ENCODE measurements around the gene NR1H2. TPM values are rescaled to one million over a fixed set of nuclear protein-coding genes. Genes with fewer than 3 reads are reported as not detected.
"Not testable (repeated sequence)": the region's sequence is repeated elsewhere in the genome, so short reads cannot be mapped to it uniquely, and the experiment has no call there.

NR1H2 gene
- total and polyA plus RNA-seq, 10 donors = 53.1 to 96.0 (median 74.0) TPM

GRCh38 chr19:50328224-50328872, 47.9 kb upstream of the NR1H2 start:
- Histone ChIP-seq H3K36me3 (peaks cover 0 to 4% (median 0%) of the 10 kb centered on the region in 6 donors), H3K9me3 (peaks cover 0 to 29% (median 0%) of the 10 kb centered on the region in 8 donors), H3K27ac (peak overlapping the region in 3 of 8 donors; percentile 26 to 87 (median 26)), H3K4me3 (peak overlapping the region in 7 of 8 donors; percentile 16 to 75 (median 32)), H3K4me1 (peaks cover 6 to 77% (median 55%) of the 10 kb centered on the region in 6 donors), H3K27me3 (replicated peaks in 1 of 7) (peaks cover 0 to 83% (median 59%) of the 10 kb centered on the region in 7 donors)
- DNase-seq = peak; percentile 86
- TF ChIP-seq POLR2A (IDR thresholded peaks at IDR 0.05) (no peak), POLR2AphosphoS5 (IDR thresholded peaks at IDR 0.05) (no peak), CTCF (IDR thresholded peaks at IDR 0.05 in 8 of 11, conservative IDR thresholded peaks at IDR 0.05 in 3 of 11) (no peak)
- intact Hi-C loops (cut with DNase I; ENCODE audit: low total_unique reads) = no loop called here
- 1 to 8% (median 4%) methylated on average over 27 to 104 of the region's 104 CpGs for WGBS, 5 donors

GRCh38 chr19:50328873-50329145, 47.4 kb upstream of the NR1H2 start:
- Histone ChIP-seq H3K27me3 (replicated peaks in 1 of 7) (peaks cover 0 to 88% (median 60%) of the 10 kb centered on the region in 7 donors), H3K9me3 (peaks cover 0 to 29% (median 0%) of the 10 kb centered on the region in 8 donors), H3K4me1 (peaks cover 6 to 82% (median 60%) of the 10 kb centered on the region in 6 donors), H3K4me3 (peak overlapping the region in 4 of 8 donors; percentile 32 to 75 (median 40)), H3K36me3 (no peaks in the 10 kb centered on the region), H3K27ac (peak overlapping the region in 1 of 8 donors; percentile 87)
- TF ChIP-seq POLR2AphosphoS5 (IDR thresholded peaks at IDR 0.05) (peak; percentile 13 to 57 (median 53)), POLR2A (IDR thresholded peaks at IDR 0.05) (no peak), CTCF (IDR thresholded peaks at IDR 0.05 in 8 of 11, conservative IDR thresholded peaks at IDR 0.05 in 3 of 11) (peak in 1 of 11 experiments; percentile 35)
- DNase-seq = no peak
- intact Hi-C loops (cut with DNase I; ENCODE audit: low total_unique reads) = no loop called here
- 1 to 19% (median 2%) methylated on average over 5 to 40 of the region's 40 CpGs for WGBS, 5 donors

- Histone ChIP-seq H3K27me3 (replicated peaks in 1 of 7) (peaks cover 0 to 93% (median 60%) of the 10 kb centered on the region in 7 donors), H3K36me3 (peaks cover 0 to 2% (median 0%) of the 10 kb centered on the region in 6 donors), H3K4me3 (peak within 1 kb of the TSS in 7 of 8 donors; percentile 23 to 75 (median 32)), H3K9me3 (peaks cover 0 to 29% (median 0%) of the 10 kb centered on the region in 8 donors), H3K4me1 (peaks cover 6 to 87% (median 65%) of the 10 kb centered on the region in 6 donors), H3K27ac (peak within 1 kb of the TSS in 6 of 8 donors; percentile 43 to 87 (median 69))
- TF ChIP-seq POLR2AphosphoS5 (IDR thresholded peaks at IDR 0.05) (peak; percentile 18 to 79 (median 78)), CTCF (IDR thresholded peaks at IDR 0.05 in 8 of 11, conservative IDR thresholded peaks at IDR 0.05 in 3 of 11) (peak in 4 of 11 experiments; percentile 7 to 30 (median 18)), POLR2A (IDR thresholded peaks at IDR 0.05) (peak in 1 of 3 donors; percentile 56)
- WGBS, 5 donors = 2 to 3% (median 3%) methylated on average over 42 to 43 of the region's 43 CpGs
- peak; percentile 97 for DNase-seq
- intact Hi-C loops (cut with DNase I; ENCODE audit: low total_unique reads) = no loop called here
These were observed 46.9 kb upstream of the NR1H2 start, which contains the start of gene KCNC3 for GRCh38 chr19:50329146-50329925. KCNC3 (minus strand) TSS chr19:50329377; CDS start chr19:50329082, 295 bp downstream.

GRCh38 chr19:50329926-50330294, 46.3 kb upstream of the NR1H2 start:
- DNase-seq; intact Hi-C loops (cut with DNase I; ENCODE audit: low total_unique reads); H3K36me3 ChIP-seq: not testable (repeated sequence)
- peak overlapping the region in 4 of 8 donors; percentile 23 to 75 (median 35) for H3K4me3 ChIP-seq
- H3K4me1 ChIP-seq = peaks cover 6 to 93% (median 65%) of the 10 kb centered on the region in 6 donors
- 17 to 24% (median 18%) methylated on average over 18 of the region's 18 CpGs for WGBS, 5 donors
- H3K27me3 ChIP-seq (replicated peaks in 1 of 7) = peaks cover 0 to 99% (median 60%) of the 10 kb centered on the region in 7 donors
- H3K27ac ChIP-seq = peak overlapping the region in 6 of 8 donors; percentile 43 to 87 (median 69)
- H3K9me3 ChIP-seq = peaks cover 0 to 29% (median 0%) of the 10 kb centered on the region in 8 donors
